ENCODE measurements around the gene MCM9.

Gene MCM9

GRCh38 chr6:118826096-118826495 lies 108.9 kb downstream of the MCM9 start:
- Histone ChIP-seq H3K36me3 (peaks cover 50% of the 10 kb centered on the region), H3K4me3 (ENCODE audit: low read depth in 1 of 2, low read length in 1 of 2) (no peak overlapping the region), H3K27ac (no peak overlapping the region), H3K27me3 (no peaks in the 10 kb centered on the region), H3K9me3 (no peaks in the 10 kb centered on the region), H3K4me1 (ENCODE audit: control insufficient read depth in 1 of 2, insufficient read depth in 1 of 2, low read depth in 1 of 2, low read length in 1 of 2) (no peaks in the 10 kb centered on the region)
- no peak for TF ChIP-seq CTCF (IDR thresholded peaks at IDR 0.05)

- no peaks in the 10 kb centered on the region for H3K4me1 ChIP-seq (ENCODE audit: control insufficient read depth in 1 of 2, insufficient read depth in 1 of 2, low read depth in 1 of 2, low read length in 1 of 2)
- no peak overlapping the region for H3K4me3 ChIP-seq (ENCODE audit: low read depth in 1 of 2, low read length in 1 of 2)
- no peak for TF ChIP-seq CTCF (IDR thresholded peaks at IDR 0.05)
- no peaks in the 10 kb centered on the region for H3K27me3 ChIP-seq
- H3K27ac ChIP-seq, result no peak overlapping the region
- H3K36me3 ChIP-seq, result peaks cover 50% of the 10 kb centered on the region
- H3K9me3 ChIP-seq, result no peaks in the 10 kb centered on the region
Measured at GRCh38 chr6:118825661-118826060, 109.3 kb downstream of the MCM9 start.

GRCh38 chr6:118815495-118815894 lies 119.5 kb downstream of the MCM9 start:
- Histone ChIP-seq H3K4me1 (ENCODE audit: control insufficient read depth in 1 of 2, insufficient read depth in 1 of 2, low read depth in 1 of 2, low read length in 1 of 2) (peaks cover 8 to 13% of the 10 kb centered on the region in 2 experiments), H3K36me3 (peaks cover 15% of the 10 kb centered on the region), H3K4me3 (ENCODE audit: low read depth in 1 of 2, low read length in 1 of 2) (no peak overlapping the region), H3K27ac (no peak overlapping the region), H3K9me3 (no peaks in the 10 kb centered on the region), H3K27me3 (no peaks in the 10 kb centered on the region)
- TF ChIP-seq CTCF (IDR thresholded peaks at IDR 0.05), result no peak

GRCh38 chr6:118813775-118814174 lies 121.2 kb downstream of the MCM9 start:
- Histone ChIP-seq H3K4me1 (ENCODE audit: control insufficient read depth in 1 of 2, insufficient read depth in 1 of 2, low read depth in 1 of 2, low read length in 1 of 2) (peaks cover 25 to 30% of the 10 kb centered on the region in 2 experiments), H3K9me3 (no peaks in the 10 kb centered on the region), H3K27me3 (no peaks in the 10 kb centered on the region), H3K4me3 (ENCODE audit: low read depth in 1 of 2, low read length in 1 of 2) (no peak overlapping the region), H3K36me3 (peaks cover 15% of the 10 kb centered on the region), H3K27ac (no peak overlapping the region)
- TF ChIP-seq CTCF (IDR thresholded peaks at IDR 0.05), result no peak

GRCh38 chr6:118812970-118813369 lies 122.0 kb downstream of the MCM9 start:
- no peaks in the 10 kb centered on the region for H3K9me3 ChIP-seq
- peaks cover 15% of the 10 kb centered on the region for H3K36me3 ChIP-seq
- no peaks in the 10 kb centered on the region for H3K27me3 ChIP-seq
- H3K4me3 ChIP-seq (ENCODE audit: low read depth in 1 of 2, low read length in 1 of 2), result no peak overlapping the region
- H3K4me1 ChIP-seq (ENCODE audit: control insufficient read depth in 1 of 2, insufficient read depth in 1 of 2, low read depth in 1 of 2, low read length in 1 of 2), result peaks cover 33 to 38% of the 10 kb centered on the region in 2 experiments
- TF ChIP-seq CTCF (IDR thresholded peaks at IDR 0.05), result no peak
- H3K27ac ChIP-seq, result no peak overlapping the region
